ENCODE data around the gene RNF121.

Gene RNF121

DNA sequence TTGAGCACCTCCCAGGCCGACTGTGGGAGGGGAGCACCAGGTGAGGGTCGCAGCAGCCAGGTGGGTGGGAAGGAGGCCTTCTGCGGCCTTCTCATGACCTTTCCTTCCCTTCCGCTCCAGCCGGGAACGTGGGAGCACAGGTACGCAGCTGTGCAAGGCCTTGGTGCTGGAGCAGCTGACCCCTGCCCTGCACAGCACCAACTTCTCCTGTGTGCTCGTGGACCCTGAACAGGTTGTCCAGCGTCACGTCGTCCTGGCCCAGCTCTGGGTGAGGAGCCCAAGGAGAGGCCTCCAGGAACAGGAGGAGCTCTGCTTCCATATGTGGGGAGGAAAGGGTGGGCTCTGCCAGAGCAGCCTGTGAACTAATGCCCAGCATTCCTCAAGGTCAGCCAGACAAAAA is 72.4 kb downstream of the RNF121 start:
- Histone ChIP-seq H3K27ac (ENCODE audit: low read length) (no peak overlapping the region), H3K4me3 (ENCODE audit: low read length) (no peak overlapping the region), H3K79me2 (ENCODE audit: low read length) (no peaks in the 10 kb centered on the region), H3K36me3 (replicated peaks; ENCODE audit: insufficient read depth, low read length) (no peaks in the 10 kb centered on the region), H2AFZ (ENCODE audit: low read length) (no peak overlapping the region), H3K4me1 (ENCODE audit: low read length) (no peaks in the 10 kb centered on the region), H3K27me3 (replicated peaks; ENCODE audit: insufficient read depth, low read length) (no peaks in the 10 kb centered on the region), H3K9me2 (replicated peaks; ENCODE audit: insufficient read depth, low read length) (no peaks in the 10 kb centered on the region), H3K9ac (ENCODE audit: low read length) (no peak overlapping the region), H3K9me3 (replicated peaks; ENCODE audit: insufficient read depth, low read length) (no peaks in the 10 kb centered on the region), H3F3A (ENCODE audit: insufficient read depth, low read length) (no peaks in the 10 kb centered on the region), H3K4me2 (ENCODE audit: low read depth, low read length) (no peak overlapping the region), H4K20me1 (ENCODE audit: insufficient read depth, low read length) (no peaks in the 10 kb centered on the region)
- TF ChIP-seq EZH2phosphoT487 (IDR thresholded peaks at IDR 0.05; ENCODE audit: low read length), result no peak
- no peak for DNase-seq

DNA sequence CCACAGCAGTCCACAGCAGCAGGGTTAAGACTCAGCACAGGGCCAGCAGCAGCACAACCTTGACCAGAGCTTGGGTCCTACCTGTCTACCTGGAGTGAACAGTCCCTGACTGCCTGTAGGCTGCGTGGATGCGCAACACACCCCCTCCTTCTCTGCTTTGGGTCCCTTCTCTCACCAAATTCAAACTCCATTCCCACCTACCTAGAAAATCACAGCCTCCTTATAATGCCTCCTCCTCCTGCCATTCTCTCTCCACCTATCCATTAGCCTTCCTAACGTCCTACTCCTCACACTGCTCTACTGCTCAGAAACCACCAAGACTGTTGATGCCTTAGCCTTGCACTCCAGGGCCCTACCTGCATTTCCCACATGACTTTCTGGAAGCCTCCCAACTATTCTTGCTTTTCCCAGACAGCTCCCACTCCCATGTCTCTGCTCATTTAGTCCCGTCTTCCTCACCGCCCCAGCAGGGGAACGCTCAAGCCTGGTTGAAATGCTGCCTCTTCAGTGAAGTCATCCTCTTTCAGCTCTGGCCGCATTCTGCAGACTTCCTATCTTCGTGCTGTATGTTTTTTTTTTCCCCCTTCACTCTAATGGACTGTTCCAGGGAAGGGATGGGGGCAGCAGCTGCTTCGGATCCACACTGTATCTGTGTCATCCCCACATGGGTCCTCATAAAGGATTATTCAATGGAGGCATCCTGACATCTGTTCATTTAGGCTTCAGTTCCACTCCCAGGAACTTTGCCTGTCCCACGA is 73.2 kb downstream of the RNF121 start:
- H2AFZ ChIP-seq (ENCODE audit: low read length), result no peak overlapping the region
- TF ChIP-seq CTCF (IDR thresholded peaks at IDR 0.05; ENCODE audit: low read length), result no peak
- no peak for TF ChIP-seq EZH2 (optimal IDR thresholded peaks at IDR 0.05; ENCODE audit: low read depth, low read length)
- TF ChIP-seq EZH2phosphoT487 (IDR thresholded peaks at IDR 0.05; ENCODE audit: low read length), result no peak
- no peak for DNase-seq
- H3K4me3 ChIP-seq (ENCODE audit: low read length), result no peak overlapping the region
- no peak overlapping the region for H3K4me2 ChIP-seq (ENCODE audit: low read depth, low read length)
- no peaks in the 10 kb centered on the region for H3K27me3 ChIP-seq (replicated peaks; ENCODE audit: insufficient read depth, low read length)
- H3K79me2 ChIP-seq (ENCODE audit: low read length), result no peaks in the 10 kb centered on the region
- H4K20me1 ChIP-seq (ENCODE audit: insufficient read depth, low read length), result no peaks in the 10 kb centered on the region
- H3K9me2 ChIP-seq (replicated peaks; ENCODE audit: insufficient read depth, low read length), result no peaks in the 10 kb centered on the region
- no peaks in the 10 kb centered on the region for H3F3A ChIP-seq (ENCODE audit: insufficient read depth, low read length)
- H3K36me3 ChIP-seq (replicated peaks; ENCODE audit: insufficient read depth, low read length), result peaks cover 2% of the 10 kb centered on the region; the same call in 1 of the 2 replicates
- H3K27ac ChIP-seq (ENCODE audit: low read length), result no peak overlapping the region
- no peak overlapping the region for H3K9ac ChIP-seq (ENCODE audit: low read length)
- no peaks in the 10 kb centered on the region for H3K4me1 ChIP-seq (ENCODE audit: low read length)
- no peaks in the 10 kb centered on the region for H3K9me3 ChIP-seq (replicated peaks; ENCODE audit: insufficient read depth, low read length)

DNA sequence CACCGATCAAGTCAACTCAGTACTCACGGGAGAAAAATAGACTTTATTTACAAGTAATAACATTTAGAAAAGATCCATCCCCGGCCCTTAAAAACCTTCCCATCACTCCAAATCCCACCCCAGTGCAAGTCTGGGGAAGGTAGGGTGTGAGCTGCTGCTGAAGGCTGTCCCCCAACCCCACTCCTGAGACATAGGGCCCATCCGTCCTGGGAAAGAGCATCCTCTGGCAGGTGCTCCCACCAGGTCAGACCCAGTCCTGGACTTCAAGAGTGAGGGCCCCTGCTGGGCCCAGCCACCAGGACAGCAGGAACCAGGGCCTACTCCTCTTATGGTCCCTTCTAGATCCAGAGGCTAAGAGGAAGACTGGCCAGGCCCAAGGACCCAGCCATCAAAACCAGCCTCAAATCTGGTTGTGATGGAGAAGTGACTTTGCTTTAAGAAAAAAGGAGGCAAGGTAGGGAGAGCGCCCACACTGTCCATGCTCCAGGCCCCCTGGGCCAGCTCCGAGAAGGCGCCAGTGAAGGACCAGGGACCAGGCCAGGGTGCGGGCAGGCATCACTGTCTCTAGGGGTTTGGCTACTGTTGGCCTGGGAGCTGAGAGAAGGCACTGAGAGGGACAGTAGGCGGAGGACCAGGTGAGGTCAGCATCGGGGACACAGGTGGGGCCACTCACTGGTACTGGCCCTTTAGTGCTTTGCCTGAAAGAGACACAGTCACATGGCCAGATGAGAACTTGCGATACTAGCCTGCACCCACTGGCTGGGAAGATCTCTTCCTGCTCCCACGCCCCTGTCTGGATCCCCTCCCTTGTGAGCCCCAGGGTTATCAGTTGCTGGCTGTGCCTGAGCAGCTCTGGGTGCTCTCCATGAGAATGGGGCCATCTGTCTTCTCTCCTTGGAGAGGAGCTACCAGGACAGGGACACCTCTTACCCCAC is 74.3 kb downstream of the RNF121 start:
- Histone ChIP-seq H3K79me2 (ENCODE audit: low read length) (no peaks in the 10 kb centered on the region), H4K20me1 (ENCODE audit: insufficient read depth, low read length) (no peaks in the 10 kb centered on the region), H3K9ac (ENCODE audit: low read length) (no peak overlapping the region), H3K36me3 (replicated peaks; ENCODE audit: insufficient read depth, low read length) (peaks cover 7% of the 10 kb centered on the region; the same call in 1 of the 2 replicates), H3K9me2 (replicated peaks; ENCODE audit: insufficient read depth, low read length) (no peaks in the 10 kb centered on the region), H3K9me3 (replicated peaks; ENCODE audit: insufficient read depth, low read length) (no peaks in the 10 kb centered on the region), H3K27ac (ENCODE audit: low read length) (no peak overlapping the region), H3K27me3 (replicated peaks; ENCODE audit: insufficient read depth, low read length) (no peaks in the 10 kb centered on the region), H3K4me1 (ENCODE audit: low read length) (no peaks in the 10 kb centered on the region), H3K4me2 (ENCODE audit: low read depth, low read length) (no peak overlapping the region), H3K4me3 (ENCODE audit: low read length) (no peak overlapping the region), H3F3A (ENCODE audit: insufficient read depth, low read length) (0 out of 2 replicates have a peak, but pooled peaks cover 3% of the 10 kb centered on the region), H2AFZ (ENCODE audit: low read length) (no peak overlapping the region)
- no peak for DNase-seq
- TF ChIP-seq EZH2 (optimal IDR thresholded peaks at IDR 0.05; ENCODE audit: low read depth, low read length) (no peak), CTCF (IDR thresholded peaks at IDR 0.05; ENCODE audit: low read length) (no peak), EZH2phosphoT487 (IDR thresholded peaks at IDR 0.05; ENCODE audit: low read length) (no peak)

Measured in MM.1S (cell line).